ENCODE measurements around the gene HSFX2. TPM values are rescaled to one million over a fixed set of nuclear protein-coding genes. Genes with fewer than 3 reads are reported as not detected.
"Not testable (repeated sequence)": the region's sequence is repeated elsewhere in the genome, so short reads cannot be mapped to it uniquely, and the experiment has no call there.

HSFX2 gene
- total and polyA plus RNA-seq, 2 of the 13 experiments (the other 11 are each of a cell fraction or from before 2014, with no cell fraction given), result 0.13 TPM; not detected in 1

DNA sequence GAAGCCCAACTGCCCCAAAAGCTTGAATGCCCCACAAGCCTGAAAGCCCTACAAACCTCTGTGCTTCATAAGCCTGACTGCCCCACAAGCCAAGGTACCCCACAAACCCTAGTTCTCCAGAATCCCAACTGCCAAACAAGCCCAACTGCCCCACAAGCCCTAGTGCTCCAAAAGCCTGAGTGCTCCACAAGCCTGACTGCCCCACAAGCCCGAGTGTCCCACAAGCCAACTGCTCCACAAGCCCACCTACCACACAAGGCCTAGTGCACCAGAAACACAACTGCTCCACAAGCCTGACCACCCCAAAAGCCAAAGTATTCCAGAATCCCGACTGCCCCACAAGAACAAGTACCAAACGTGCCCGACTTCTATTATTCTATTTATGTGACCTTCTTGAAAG lies 31.8 kb downstream of the HSFX2 start:
- no peaks in the 10 kb centered on the region for H3K36me3 ChIP-seq (replicated peaks in 1 of 2; ENCODE audit: control insufficient read depth in 1 of 2, insufficient read depth in 2 of 2, low read length in 2 of 2)
- no peak overlapping the region for H3K4me3 ChIP-seq (replicated peaks in 1 of 3; ENCODE audit: insufficient read depth in 1 of 3, low read depth in 2 of 3, low read length in 3 of 3)
- no peak overlapping the region for H3K9ac ChIP-seq (ENCODE audit: insufficient read depth, low read depth, low read length)
- H3K27me3 ChIP-seq (ENCODE audit: control insufficient read depth in 1 of 2, insufficient read depth in 2 of 2, low read length in 2 of 2), result no peaks in the 10 kb centered on the region
- no peak overlapping the region for H3K4me2 ChIP-seq (ENCODE audit: low read depth, low read length)
- ATAC-seq, result no peak
- no peak for DNase-seq (ENCODE audit: low spot score)
- in situ Hi-C loops (cut with HindIII; ENCODE audit: extremely low pct_ligation_motif_present, low pct_unique_long_range_greater_than_20kb), result no loop called here
- no peak for FAIRE-seq
- H3K9me3 ChIP-seq (ENCODE audit: low read length), result no peaks in the 10 kb centered on the region
- TF ChIP-seq RAD51 (IDR thresholded peaks at IDR 0.05; ENCODE audit: borderline replicate concordance) (no peak), ATF1 (CRISPR knock-in tag; IDR thresholded peaks at IDR 0.05) (no peak), YEATS2 (CRISPR knock-in tag; IDR thresholded peaks at IDR 0.05; ENCODE audit: borderline replicate concordance) (no peak), SP140L (CRISPR knock-in tag; IDR thresholded peaks at IDR 0.05; ENCODE audit: borderline replicate concordance) (no peak), KAT7 (CRISPR knock-in tag; IDR thresholded peaks at IDR 0.05; ENCODE audit: borderline replicate concordance) (no peak), SALL2 (CRISPR knock-in tag; IDR thresholded peaks at IDR 0.05) (no peak), EHMT2 (IDR thresholded peaks at IDR 0.05; ENCODE audit: borderline replicate concordance, low read depth, low read length) (no peak)
- TF ChIP-seq, protein P1, sequence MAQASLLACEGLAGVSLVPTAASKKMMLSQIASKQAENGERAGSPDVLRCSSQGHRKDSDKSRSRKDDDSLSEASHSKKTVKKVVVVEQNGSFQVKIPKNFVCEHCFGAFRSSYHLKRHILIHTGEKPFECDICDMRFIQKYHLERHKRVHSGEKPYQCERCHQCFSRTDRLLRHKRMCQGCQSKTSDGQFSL (CRISPR knock-in tag; IDR thresholded peaks at IDR 0.05), result no peak
- TF ChIP-seq, protein P2, sequence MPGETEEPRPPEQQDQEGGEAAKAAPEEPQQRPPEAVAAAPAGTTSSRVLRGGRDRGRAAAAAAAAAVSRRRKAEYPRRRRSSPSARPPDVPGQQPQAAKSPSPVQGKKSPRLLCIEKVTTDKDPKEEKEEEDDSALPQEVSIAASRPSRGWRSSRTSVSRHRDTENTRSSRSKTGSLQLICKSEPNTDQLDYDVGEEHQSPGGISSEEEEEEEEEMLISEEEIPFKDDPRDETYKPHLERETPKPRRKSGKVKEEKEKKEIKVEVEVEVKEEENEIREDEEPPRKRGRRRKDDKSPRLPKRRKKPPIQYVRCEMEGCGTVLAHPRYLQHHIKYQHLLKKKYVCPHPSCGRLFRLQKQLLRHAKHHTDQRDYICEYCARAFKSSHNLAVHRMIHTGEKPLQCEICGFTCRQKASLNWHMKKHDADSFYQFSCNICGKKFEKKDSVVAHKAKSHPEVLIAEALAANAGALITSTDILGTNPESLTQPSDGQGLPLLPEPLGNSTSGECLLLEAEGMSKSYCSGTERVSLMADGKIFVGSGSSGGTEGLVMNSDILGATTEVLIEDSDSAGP (CRISPR knock-in tag; IDR thresholded peaks at IDR 0.05; ENCODE audit: borderline replicate concordance), result no peak
- H2AFZ ChIP-seq (ENCODE audit: low read length), result no peak overlapping the region
- intact Hi-C loops (cut with micrococcal nuclease; ENCODE audit: unreplicated experiment), result no loop called here
- no peaks in the 10 kb centered on the region for H3K79me2 ChIP-seq (ENCODE audit: insufficient read depth, low read length)
- BruUV-seq (replicated peaks), result no TSS peak
- CTCF ChIA-PET (ENCODE audit: low intra/inter-chr PET ratio, low total read pairs), result no interaction called here
- no peaks in the 10 kb centered on the region for H3K4me1 ChIP-seq (ENCODE audit: insufficient read depth, low read length)
- no peaks in the 10 kb centered on the region for H4K20me1 ChIP-seq (ENCODE audit: insufficient read depth, low read length)
- POLR2A ChIA-PET, result no interaction called here
- 0% methylated on average over 3 of the region's 4 CpGs for WGBS (ENCODE audit: low lambda C conversion rate)
- no peak overlapping the region for H3K27ac ChIP-seq (ENCODE audit: extremely low read length, insufficient read depth, low read length)

DNA sequence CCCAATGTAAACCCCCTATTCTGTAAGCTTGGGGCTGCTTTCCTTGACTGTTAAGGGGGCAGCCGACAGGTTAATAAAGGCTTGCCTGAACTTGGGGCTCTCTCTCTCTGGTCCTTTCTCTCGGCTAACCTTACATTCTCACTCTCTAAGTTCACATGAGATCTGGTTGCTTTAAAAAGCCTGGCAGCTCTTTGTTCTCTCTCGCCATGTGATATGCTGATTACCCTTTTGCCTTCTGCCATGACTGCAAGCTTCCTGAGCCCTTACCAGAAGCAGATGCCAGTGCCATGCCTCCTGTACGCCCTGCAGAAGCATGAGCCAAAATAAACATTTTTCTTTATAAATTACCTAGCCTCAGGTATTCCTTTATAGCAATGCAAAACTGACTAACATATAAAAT lies 39.9 kb downstream of the HSFX2 start:
- BruUV-seq (replicated peaks); intact Hi-C loops (cut with micrococcal nuclease; ENCODE audit: unreplicated experiment); CTCF ChIA-PET (ENCODE audit: low intra/inter-chr PET ratio, low total read pairs); H3K4me2 ChIP-seq (ENCODE audit: low read depth, low read length); H3K4me3 ChIP-seq (replicated peaks in 1 of 3; ENCODE audit: insufficient read depth in 1 of 3, low read depth in 2 of 3, low read length in 3 of 3); ATAC-seq; FAIRE-seq; H3K36me3 ChIP-seq (replicated peaks in 1 of 2; ENCODE audit: control insufficient read depth in 1 of 2, insufficient read depth in 2 of 2, low read length in 2 of 2); H3K79me2 ChIP-seq (ENCODE audit: insufficient read depth, low read length); DNase-seq (ENCODE audit: low spot score); H4K20me1 ChIP-seq (ENCODE audit: insufficient read depth, low read length); in situ Hi-C loops (cut with HindIII; ENCODE audit: extremely low pct_ligation_motif_present, low pct_unique_long_range_greater_than_20kb); H3K27ac ChIP-seq (ENCODE audit: extremely low read length, insufficient read depth, low read length); H3K9me3 ChIP-seq (ENCODE audit: low read length); POLR2A ChIA-PET; H3K9ac ChIP-seq (ENCODE audit: insufficient read depth, low read depth, low read length); H2AFZ ChIP-seq (ENCODE audit: low read length); H3K27me3 ChIP-seq (ENCODE audit: control insufficient read depth in 1 of 2, insufficient read depth in 2 of 2, low read length in 2 of 2); H3K4me1 ChIP-seq (ENCODE audit: insufficient read depth, low read length): not testable (repeated sequence)
- no CpG with 5 or more reads among the region's 4 CpGs for whole genome bisulfite sequencing (ENCODE audit: low lambda C conversion rate)

DNA sequence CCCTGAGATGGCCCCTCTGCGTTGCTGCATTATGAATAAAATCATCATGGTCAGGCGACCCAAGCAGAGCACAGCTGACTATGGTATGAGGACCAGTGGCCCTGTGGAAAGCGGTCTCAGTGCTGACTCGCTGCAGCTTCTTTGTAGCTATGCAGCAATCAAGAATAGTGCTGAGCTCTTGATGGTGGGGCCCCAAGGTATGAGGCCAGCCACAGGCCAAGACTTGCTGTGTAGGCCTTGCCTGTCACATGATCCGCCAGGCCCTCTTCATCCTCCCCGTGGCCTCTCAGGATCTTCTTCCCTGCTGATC lies 43.2 kb downstream of the HSFX2 start:
- H3K9me3 ChIP-seq (ENCODE audit: low read length); ATAC-seq; H2AFZ ChIP-seq (ENCODE audit: low read length); POLR2A ChIA-PET; H3K4me1 ChIP-seq (ENCODE audit: insufficient read depth, low read length); H4K20me1 ChIP-seq (ENCODE audit: insufficient read depth, low read length); in situ Hi-C loops (cut with HindIII; ENCODE audit: extremely low pct_ligation_motif_present, low pct_unique_long_range_greater_than_20kb); CTCF ChIA-PET (ENCODE audit: low intra/inter-chr PET ratio, low total read pairs); H3K4me2 ChIP-seq (ENCODE audit: low read depth, low read length); BruUV-seq (replicated peaks); FAIRE-seq; H3K27me3 ChIP-seq (ENCODE audit: control insufficient read depth in 1 of 2, insufficient read depth in 2 of 2, low read length in 2 of 2); DNase-seq (ENCODE audit: low spot score); H3K9ac ChIP-seq (ENCODE audit: insufficient read depth, low read depth, low read length); H3K27ac ChIP-seq (ENCODE audit: extremely low read length, insufficient read depth, low read length); H3K36me3 ChIP-seq (replicated peaks in 1 of 2; ENCODE audit: control insufficient read depth in 1 of 2, insufficient read depth in 2 of 2, low read length in 2 of 2); intact Hi-C loops (cut with micrococcal nuclease; ENCODE audit: unreplicated experiment); H3K4me3 ChIP-seq (replicated peaks in 1 of 3; ENCODE audit: insufficient read depth in 1 of 3, low read depth in 2 of 3, low read length in 3 of 3); H3K79me2 ChIP-seq (ENCODE audit: insufficient read depth, low read length): not testable (repeated sequence)
- WGBS (ENCODE audit: low lambda C conversion rate), result no CpG with 5 or more reads among the region's 6 CpGs
